HG02678 (cell line): ENCODE data around the gene FAM78B.

Source experiments
- ATAC-seq: cut with Tn5 transposase; IDR thresholded peaks from one replicate; pipeline ENCODE4 v1.9.1; 2021; ENCODE audit warnings: mild to moderate bottlenecking, moderate library complexity; ENCODE audit not compliant: unreplicated experiment

Gene FAM78B

GRCh38 chr1:166079276-166079675 lies 87.5 kb downstream of the FAM78B start:
- no peak for ATAC-seq

GRCh38 chr1:166073489-166073888 lies 93.3 kb downstream of the FAM78B start:
- no peak for ATAC-seq

- no peak for ATAC-seq
Observed at GRCh38 chr1:166069390-166069789, 97.4 kb downstream of the FAM78B start.

- ATAC-seq = no peak
Observed at GRCh38 chr1:166066107-166066506, 100.7 kb downstream of the FAM78B start.

GRCh38 chr1:166064951-166065350 lies 101.8 kb downstream of the FAM78B start:
- no peak for ATAC-seq

GRCh38 chr1:166064313-166064926 lies 102.4 kb downstream of the FAM78B start:
- ATAC-seq = no peak

- no peak for ATAC-seq
Observed at GRCh38 chr1:166063701-166064100, 103.1 kb downstream of the FAM78B start.

GRCh38 chr1:166062421-166063070 lies 104.3 kb downstream of the FAM78B start:
- no peak for ATAC-seq

GRCh38 chr1:166057650-166058049 lies 109.2 kb downstream of the FAM78B start:
- ATAC-seq = no peak

- no peak for ATAC-seq
Observed at GRCh38 chr1:166053395-166053794, 113.4 kb downstream of the FAM78B start.

- no peak for ATAC-seq
Observed at GRCh38 chr1:166040202-166040997, 126.4 kb downstream of the FAM78B start.

GRCh38 chr1:166039436-166040201 lies 127.2 kb downstream of the FAM78B start:
- no peak for ATAC-seq

GRCh38 chr1:166036092-166036491 lies 130.7 kb downstream of the FAM78B start:
- no peak for ATAC-seq

GRCh38 chr1:166032572-166033371 lies 134.0 kb downstream of the FAM78B start:
- ATAC-seq = no peak

GRCh38 chr1:166031932-166032571 lies 134.7 kb downstream of the FAM78B start:
- ATAC-seq = no peak

- no peak for ATAC-seq
Observed at GRCh38 chr1:166029196-166029945, 137.4 kb downstream of the FAM78B start.

- ATAC-seq = no peak
Observed at GRCh38 chr1:166026555-166026954, 140.2 kb downstream of the FAM78B start.

- no peak for ATAC-seq
Observed at GRCh38 chr1:166026143-166026542, 140.7 kb downstream of the FAM78B start.

GRCh38 chr1:166020210-166020609 lies 146.6 kb downstream of the FAM78B start:
- no peak for ATAC-seq
